ENCODE results near the gene MARK2.
"Not testable (repeated sequence)": the region's sequence is repeated elsewhere in the genome, so short reads cannot be mapped to it uniquely, and the experiment has no call there.

GRCh38 chr11:63863620-63864019 lies 24.7 kb downstream of the MARK2 start:
- not testable (repeated sequence) for TF ChIP-seq CTCF, EZH2 (IDR thresholded peaks at IDR 0.05)
